NCI-H82 (cell line): ENCODE results near the gene ZC3H6.
"Not testable (repeated sequence)": the region's sequence is repeated elsewhere in the genome, so short reads cannot be mapped to it uniquely, and the experiment has no call there.

Experiments used
- DNase-seq: peaks from one replicate; lab custom pipeline; 2025; lab: John Stamatoyannopoulos, UW

The ZC3H6 gene

GRCh38 chr2:112275887-112276773 is 733 bp downstream of the ZC3H6 start:
- DNase-seq: peak; percentile 92

GRCh38 chr2:112276954-112277353 is 1.6 kb downstream of the ZC3H6 start:
- no peak for DNase-seq

- DNase-seq: no peak
These were observed 2.3 kb downstream of the ZC3H6 start for GRCh38 chr2:112277596-112278220.

- not testable (repeated sequence) for DNase-seq
These were observed 6.7 kb downstream of the ZC3H6 start for GRCh38 chr2:112282066-112282465.

GRCh38 chr2:112283535-112283934 is 8.1 kb downstream of the ZC3H6 start:
- not testable (repeated sequence) for DNase-seq

GRCh38 chr2:112290088-112290487 is 14.7 kb downstream of the ZC3H6 start:
- no peak for DNase-seq

- DNase-seq: no peak
These were observed 15.3 kb downstream of the ZC3H6 start for GRCh38 chr2:112290648-112291047.

GRCh38 chr2:112293636-112294401 is 18.4 kb downstream of the ZC3H6 start:
- DNase-seq: no peak

GRCh38 chr2:112295407-112296078 is 20.1 kb downstream of the ZC3H6 start:
- no peak for DNase-seq

- no peak for DNase-seq
These were observed 21.0 kb downstream of the ZC3H6 start for GRCh38 chr2:112296407-112296806.

- no peak for DNase-seq
These were observed 25.8 kb downstream of the ZC3H6 start for GRCh38 chr2:112301171-112301584.

GRCh38 chr2:112301973-112302372 is 26.6 kb downstream of the ZC3H6 start:
- DNase-seq: no peak

GRCh38 chr2:112304298-112304941 is 29.0 kb downstream of the ZC3H6 start:
- DNase-seq: no peak

- DNase-seq: no peak
These were observed 29.7 kb downstream of the ZC3H6 start for GRCh38 chr2:112305132-112305531.

GRCh38 chr2:112310906-112311305 is 35.5 kb downstream of the ZC3H6 start:
- DNase-seq: peak; percentile 32

GRCh38 chr2:112311932-112312331 is 36.5 kb downstream of the ZC3H6 start:
- no peak for DNase-seq

- peak; percentile 18 for DNase-seq
These were observed 37.4 kb downstream of the ZC3H6 start for GRCh38 chr2:112312821-112313220.

GRCh38 chr2:112314856-112315255 is 39.5 kb downstream of the ZC3H6 start:
- DNase-seq: no peak

- DNase-seq: no peak
These were observed 42.1 kb downstream of the ZC3H6 start for GRCh38 chr2:112317303-112318158.

GRCh38 chr2:112318515-112318914 is 43.1 kb downstream of the ZC3H6 start:
- DNase-seq: no peak
